ENCODE data around the gene DNAJB12. TPM values are rescaled to one million over a fixed set of nuclear protein-coding genes. Genes with fewer than 3 reads are reported as not detected.
"Not testable (repeated sequence)": the region's sequence is repeated elsewhere in the genome, so short reads cannot be mapped to it uniquely, and the experiment has no call there.

DNAJB12 gene
- total RNA-seq, 2 donors from 2014 or later = 24.5 to 36.8 TPM

GRCh38 chr10:72298592-72299519 is 55.9 kb downstream of the DNAJB12 start:
- Histone ChIP-seq H3K27ac (peak overlapping the region; percentile 92 to 97), H3K27me3 (no peaks in the 10 kb centered on the region), H3K9me3 (no peaks in the 10 kb centered on the region), H3K4me1 (peaks cover 0 to 17% of the 10 kb centered on the region in 2 donors), H3K36me3 (no peaks in the 10 kb centered on the region), H3K4me3 (no peak overlapping the region)
- DNase-seq (ENCODE audit: low spot score) = no peak
- no peak for TF ChIP-seq CTCF (IDR thresholded peaks at IDR 0.05)

GRCh38 chr10:72297805-72298591 is 56.7 kb downstream of the DNAJB12 start:
- Histone ChIP-seq H3K9me3 (no peaks in the 10 kb centered on the region), H3K27ac (peak overlapping the region; percentile 92 to 97)

GRCh38 chr10:72297281-72297804 is 57.4 kb downstream of the DNAJB12 start:
- H3K36me3 ChIP-seq = no peaks in the 10 kb centered on the region
- no peaks in the 10 kb centered on the region for H3K9me3 ChIP-seq
- TF ChIP-seq CTCF (IDR thresholded peaks at IDR 0.05) = no peak
- peak overlapping the region; percentile 64 to 79 for H3K4me3 ChIP-seq
- H3K4me1 ChIP-seq = peaks cover 0 to 17% of the 10 kb centered on the region in 2 donors
- DNase-seq (ENCODE audit: low spot score) = peak; percentile 94
- no peaks in the 10 kb centered on the region for H3K27me3 ChIP-seq
- peak overlapping the region; percentile 92 to 97 for H3K27ac ChIP-seq

More at GRCh38 chr10:72297805-72298591, 56.7 kb downstream of the DNAJB12 start:
- Histone ChIP-seq H3K27me3 (no peaks in the 10 kb centered on the region), H3K4me3 (peak overlapping the region; percentile 64 to 79), H3K36me3 (no peaks in the 10 kb centered on the region), H3K4me1 (peaks cover 0 to 17% of the 10 kb centered on the region in 2 donors)
- peak; percentile 100 for DNase-seq (ENCODE audit: low spot score)
- TF ChIP-seq CTCF (IDR thresholded peaks at IDR 0.05) = no peak

- H3K27me3 ChIP-seq; DNase-seq (ENCODE audit: low spot score); H3K36me3 ChIP-seq; H3K9me3 ChIP-seq: not testable (repeated sequence)
- Histone ChIP-seq H3K4me3 (peak overlapping the region; percentile 64 to 79), H3K27ac (peak overlapping the region; percentile 92 to 97), H3K4me1 (peaks cover 0 to 17% of the 10 kb centered on the region in 2 donors)
These were observed 57.9 kb downstream of the DNAJB12 start for GRCh38 chr10:72296829-72297280.

GRCh38 chr10:72295330-72295910 is 59.3 kb downstream of the DNAJB12 start:
- Histone ChIP-seq H3K27me3 (no peaks in the 10 kb centered on the region), H3K36me3 (no peaks in the 10 kb centered on the region), H3K9me3 (no peaks in the 10 kb centered on the region), H3K4me1 (peaks cover 0 to 17% of the 10 kb centered on the region in 2 donors), H3K4me3 (no peak overlapping the region), H3K27ac (no peak overlapping the region)
- no peak for TF ChIP-seq CTCF (IDR thresholded peaks at IDR 0.05)
- no peak for DNase-seq (ENCODE audit: low spot score)
